SU-DHL-6 (cell line): Measurements from ENCODE around the gene WDR48.

Experiments
- EZH2phosphoT487 ChIP-seq: fragments of 200-600 bp; sonication (generic), shearing (Covaris generic); conservative IDR thresholded peaks from 2 replicates; pipeline ENCODE4 v1.6.1; 2018; ENCODE audit warnings: mild to moderate bottlenecking, antibody characterized with exemption, low read length, moderate library complexity, mixed read lengths
- TF ChIP-seq, protein P1 (sequence below): fragments of 200-600 bp; sonication (generic); IDR thresholded peaks from one replicate; pipeline ENCODE4 v1.5.1; 2017; ENCODE audit warnings: antibody characterized with exemption, mild to moderate bottlenecking, low read length, moderate library complexity; ENCODE audit not compliant: insufficient read depth, poor library complexity, severe bottlenecking

DNA sequence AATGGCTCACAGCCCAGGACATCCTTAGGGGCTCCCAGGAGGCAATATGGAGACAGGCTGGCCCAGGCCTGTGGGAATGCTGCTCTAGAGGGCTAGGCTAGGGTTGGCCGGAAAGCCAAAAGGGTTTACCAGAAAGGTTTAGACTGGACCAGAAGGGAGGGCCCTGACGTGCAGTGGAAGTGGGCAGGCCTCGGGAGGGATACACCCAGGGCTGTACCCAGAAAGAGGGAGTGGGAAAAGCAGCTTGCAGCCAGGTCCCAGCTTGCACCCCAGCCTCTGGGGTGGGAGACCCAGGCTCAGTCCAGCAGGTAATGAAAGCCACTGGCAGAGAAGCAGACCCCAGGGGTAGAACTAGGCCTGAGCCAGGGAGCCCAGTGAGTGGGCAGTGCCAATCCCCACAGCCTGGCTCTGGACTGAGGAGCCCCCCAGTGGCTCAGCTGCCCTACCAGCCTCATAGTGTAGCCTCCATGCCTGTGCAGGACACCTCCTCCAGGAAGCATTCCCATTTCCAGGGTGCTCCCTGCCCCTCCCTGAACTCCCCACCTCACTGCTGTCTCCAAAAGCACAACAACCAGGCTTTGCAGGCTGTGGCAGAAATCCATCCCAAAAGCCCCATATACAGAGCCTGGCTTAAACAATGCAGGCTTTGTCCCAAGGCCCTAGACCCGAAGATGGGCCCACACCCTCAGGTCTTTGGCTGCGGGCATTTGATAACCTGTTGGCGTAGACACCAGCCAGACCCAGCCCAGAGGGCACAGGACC lies 52.2 kb downstream of the WDR48 start:
- TF ChIP-seq, protein P1, sequence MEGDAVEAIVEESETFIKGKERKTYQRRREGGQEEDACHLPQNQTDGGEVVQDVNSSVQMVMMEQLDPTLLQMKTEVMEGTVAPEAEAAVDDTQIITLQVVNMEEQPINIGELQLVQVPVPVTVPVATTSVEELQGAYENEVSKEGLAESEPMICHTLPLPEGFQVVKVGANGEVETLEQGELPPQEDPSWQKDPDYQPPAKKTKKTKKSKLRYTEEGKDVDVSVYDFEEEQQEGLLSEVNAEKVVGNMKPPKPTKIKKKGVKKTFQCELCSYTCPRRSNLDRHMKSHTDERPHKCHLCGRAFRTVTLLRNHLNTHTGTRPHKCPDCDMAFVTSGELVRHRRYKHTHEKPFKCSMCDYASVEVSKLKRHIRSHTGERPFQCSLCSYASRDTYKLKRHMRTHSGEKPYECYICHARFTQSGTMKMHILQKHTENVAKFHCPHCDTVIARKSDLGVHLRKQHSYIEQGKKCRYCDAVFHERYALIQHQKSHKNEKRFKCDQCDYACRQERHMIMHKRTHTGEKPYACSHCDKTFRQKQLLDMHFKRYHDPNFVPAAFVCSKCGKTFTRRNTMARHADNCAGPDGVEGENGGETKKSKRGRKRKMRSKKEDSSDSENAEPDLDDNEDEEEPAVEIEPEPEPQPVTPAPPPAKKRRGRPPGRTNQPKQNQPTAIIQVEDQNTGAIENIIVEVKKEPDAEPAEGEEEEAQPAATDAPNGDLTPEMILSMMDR: no peak
- no peak for TF ChIP-seq EZH2phosphoT487
